GM12865 (cell line): Measurements from ENCODE around the gene GXYLT1.
A peak's percentile ranks its signal among the peaks of the same experiment; 100 is the strongest.

ENCODE experiments used
- DNase-seq: peaks from one replicate; pipeline ENCODE4 v3.0.0; 2010; ENCODE audit warnings: low read depth
- H3K4me3 ChIP-seq: 2 replicates; pipeline ENCODE4 v1.5.1; 2011; ENCODE audit warnings: mild to moderate bottlenecking, low read depth, low read length, control low read depth
- CTCF ChIP-seq: IDR thresholded peaks from 2 replicates; pipeline ENCODE4 v1.5.1; 2011; ENCODE audit warnings: low read length, control low read depth, low read depth, inconsistent platforms; ENCODE audit not compliant: insufficient read depth; ENCODE audit errors: missing control alignments

GXYLT1 gene

GRCh38 chr12:42166501-42166900, 21.8 kb upstream of the GXYLT1 start:
- no peak overlapping the region for H3K4me3 ChIP-seq
- TF ChIP-seq CTCF, result no peak
- no peak for DNase-seq

- no peak overlapping the region for H3K4me3 ChIP-seq
- DNase-seq, result no peak
- TF ChIP-seq CTCF, result no peak
Observed at GRCh38 chr12:42163913-42164312, 19.2 kb upstream of the GXYLT1 start.

- TF ChIP-seq CTCF, result no peak
- H3K4me3 ChIP-seq, result no peak overlapping the region
- DNase-seq, result no peak
Observed at GRCh38 chr12:42162965-42163364, 18.3 kb upstream of the GXYLT1 start.

GRCh38 chr12:42162193-42162592, 17.5 kb upstream of the GXYLT1 start:
- DNase-seq, result no peak
- H3K4me3 ChIP-seq, result no peak overlapping the region
- TF ChIP-seq CTCF, result no peak

- no peak overlapping the region for H3K4me3 ChIP-seq
- TF ChIP-seq CTCF, result no peak
- no peak for DNase-seq
Observed at GRCh38 chr12:42161529-42161928, 16.9 kb upstream of the GXYLT1 start.

- no peak for TF ChIP-seq CTCF
- no peak overlapping the region for H3K4me3 ChIP-seq
- DNase-seq, result no peak
Observed at GRCh38 chr12:42156232-42156631, 11.6 kb upstream of the GXYLT1 start.

- DNase-seq, result peak; percentile 8
- TF ChIP-seq CTCF, result no peak
- peak overlapping the region; percentile 52 for H3K4me3 ChIP-seq
Observed at GRCh38 chr12:42145552-42146215, 1.0 kb upstream of the GXYLT1 start.
